GM15510 (cell line): ENCODE measurements around the gene DOK1.

ENCODE experiments used
- POLR2A ChIP-seq: IDR thresholded peaks from 3 replicates; pipeline ENCODE4 v1.6.1; 2011; ENCODE audit warnings: borderline replicate concordance; ENCODE audit not compliant: insufficient read length; ENCODE audit errors: extremely low read depth

DOK1 gene

DNA sequence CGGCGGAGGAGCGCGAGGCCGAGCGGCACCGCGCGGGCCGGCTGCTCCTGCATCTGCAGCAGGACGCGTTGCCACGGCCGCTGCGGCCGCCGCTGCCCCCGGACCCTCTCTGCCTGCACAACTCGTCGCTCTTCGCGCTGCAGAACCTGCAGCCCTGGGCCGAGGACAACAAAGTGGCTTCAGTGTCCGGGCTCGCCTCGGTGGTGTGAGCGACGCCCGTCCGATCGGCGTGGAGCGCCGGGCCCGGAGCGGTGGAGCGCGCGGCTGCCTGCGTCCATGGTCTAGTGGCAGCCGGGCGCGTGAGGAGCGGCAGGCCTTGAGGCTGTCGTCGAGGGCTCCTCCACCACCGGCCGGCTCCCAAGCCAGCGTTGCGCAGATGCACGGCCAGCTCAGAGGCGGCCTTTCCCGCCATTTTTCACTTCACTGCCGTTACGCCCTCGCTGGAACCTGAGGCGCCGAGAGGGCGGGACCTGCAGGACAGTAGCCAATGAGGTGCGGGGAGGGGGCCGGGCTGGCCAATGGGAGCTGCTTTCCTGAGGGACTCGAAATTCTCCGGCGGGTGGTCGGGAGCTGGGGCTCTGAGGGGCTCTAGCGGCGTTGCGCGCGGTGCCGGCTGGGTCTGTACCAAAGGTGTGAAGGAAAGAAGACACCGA is 38.4 kb upstream of the DOK1 start:
- TF ChIP-seq POLR2A, result no peak

DNA sequence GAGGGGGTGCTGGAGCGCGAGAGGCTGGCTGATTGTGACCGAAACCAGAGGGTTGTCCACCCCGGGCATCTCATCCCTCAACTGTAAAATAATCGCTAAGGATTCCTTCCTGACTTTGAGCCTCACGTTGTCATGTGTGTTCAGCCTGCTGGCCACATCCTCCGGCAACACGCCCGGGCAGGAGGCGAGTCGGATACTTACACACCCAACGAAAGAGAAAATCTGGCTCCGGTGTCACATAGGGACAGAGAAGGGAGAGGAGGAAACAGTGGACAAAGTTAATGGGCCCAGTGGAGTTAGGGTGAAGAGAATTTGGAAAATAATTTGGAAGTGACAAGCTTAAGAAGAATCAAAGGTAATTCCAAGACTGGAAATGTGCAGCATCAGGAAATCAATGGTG is 37.9 kb upstream of the DOK1 start:
- TF ChIP-seq POLR2A, result no peak

DNA sequence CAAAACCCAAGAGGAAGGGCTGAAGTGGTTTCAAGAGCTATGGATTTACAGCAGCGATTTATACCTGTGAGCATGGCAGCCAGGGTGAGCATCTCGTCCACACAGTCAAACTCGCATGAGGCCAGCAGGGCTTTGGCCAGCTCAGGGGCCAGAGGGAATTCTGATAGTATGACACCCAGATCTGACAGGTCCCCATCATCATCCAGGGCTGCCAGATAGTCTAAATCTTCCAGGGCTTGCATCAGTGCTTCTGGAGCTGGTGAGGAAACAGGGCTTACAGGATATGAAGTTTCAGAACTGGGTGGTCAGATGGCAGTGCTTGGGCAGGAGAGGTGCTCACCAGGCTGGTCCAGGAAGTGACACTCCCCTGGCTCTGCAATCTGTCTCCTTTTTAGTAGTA is 32.0 kb upstream of the DOK1 start:
- TF ChIP-seq POLR2A, result no peak

DNA sequence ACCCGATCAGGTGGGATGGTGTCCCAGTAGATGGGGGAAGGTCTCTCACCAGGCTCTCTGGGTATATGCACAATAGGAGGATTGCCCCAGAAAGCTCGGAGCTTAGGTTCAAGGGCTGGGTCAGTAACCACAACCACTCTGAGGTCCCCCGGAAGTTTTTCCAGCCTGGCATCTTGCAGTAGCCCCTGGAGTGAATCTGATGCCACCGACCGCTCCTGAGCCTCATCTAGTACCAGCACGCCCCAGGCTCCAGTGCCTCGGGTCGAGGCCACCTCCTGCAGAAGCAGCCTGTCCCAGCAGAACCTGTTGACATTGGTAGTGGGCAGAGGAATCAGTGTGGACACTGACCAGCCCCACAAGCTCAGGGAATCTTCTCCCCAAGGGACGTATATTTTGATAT is 30.5 kb upstream of the DOK1 start:
- no peak for TF ChIP-seq POLR2A

DNA sequence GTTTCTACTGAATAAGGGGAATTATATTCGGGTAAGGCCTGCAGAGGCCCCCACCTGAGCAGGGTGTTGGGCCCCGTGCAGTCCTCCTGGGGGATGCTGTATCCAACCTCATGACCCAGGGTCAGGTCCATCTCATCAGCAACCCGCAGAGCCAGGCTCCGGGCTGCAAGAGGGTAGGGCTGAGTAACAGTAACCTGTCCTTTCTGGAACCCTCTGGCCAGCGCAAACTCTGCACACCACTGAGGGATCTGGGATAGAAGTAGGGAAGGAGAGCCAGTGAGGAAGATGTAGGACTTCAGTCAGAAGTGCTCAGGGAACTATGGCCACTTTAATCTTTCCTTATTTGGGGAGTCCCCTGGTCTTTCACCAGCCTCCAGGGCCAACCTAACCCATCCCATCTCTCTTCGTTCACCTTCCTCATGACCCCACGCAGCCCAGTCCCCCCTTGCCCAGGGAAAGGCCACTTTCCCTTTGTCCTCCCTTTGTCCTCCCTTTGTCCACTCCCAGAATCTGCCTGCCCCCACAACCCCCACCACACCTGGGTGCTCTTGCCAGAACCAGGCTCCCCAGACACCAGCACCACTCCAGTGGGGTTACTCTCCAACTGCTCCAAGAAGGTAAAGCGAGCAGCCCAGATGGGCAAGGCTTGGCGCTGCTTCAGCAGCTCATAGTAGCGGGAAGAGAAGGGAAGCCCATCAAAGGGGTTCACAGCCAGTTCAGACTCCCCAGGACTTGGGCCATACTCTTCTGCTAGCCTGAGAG is 29.4 kb upstream of the DOK1 start:
- TF ChIP-seq POLR2A, result no peak

DNA sequence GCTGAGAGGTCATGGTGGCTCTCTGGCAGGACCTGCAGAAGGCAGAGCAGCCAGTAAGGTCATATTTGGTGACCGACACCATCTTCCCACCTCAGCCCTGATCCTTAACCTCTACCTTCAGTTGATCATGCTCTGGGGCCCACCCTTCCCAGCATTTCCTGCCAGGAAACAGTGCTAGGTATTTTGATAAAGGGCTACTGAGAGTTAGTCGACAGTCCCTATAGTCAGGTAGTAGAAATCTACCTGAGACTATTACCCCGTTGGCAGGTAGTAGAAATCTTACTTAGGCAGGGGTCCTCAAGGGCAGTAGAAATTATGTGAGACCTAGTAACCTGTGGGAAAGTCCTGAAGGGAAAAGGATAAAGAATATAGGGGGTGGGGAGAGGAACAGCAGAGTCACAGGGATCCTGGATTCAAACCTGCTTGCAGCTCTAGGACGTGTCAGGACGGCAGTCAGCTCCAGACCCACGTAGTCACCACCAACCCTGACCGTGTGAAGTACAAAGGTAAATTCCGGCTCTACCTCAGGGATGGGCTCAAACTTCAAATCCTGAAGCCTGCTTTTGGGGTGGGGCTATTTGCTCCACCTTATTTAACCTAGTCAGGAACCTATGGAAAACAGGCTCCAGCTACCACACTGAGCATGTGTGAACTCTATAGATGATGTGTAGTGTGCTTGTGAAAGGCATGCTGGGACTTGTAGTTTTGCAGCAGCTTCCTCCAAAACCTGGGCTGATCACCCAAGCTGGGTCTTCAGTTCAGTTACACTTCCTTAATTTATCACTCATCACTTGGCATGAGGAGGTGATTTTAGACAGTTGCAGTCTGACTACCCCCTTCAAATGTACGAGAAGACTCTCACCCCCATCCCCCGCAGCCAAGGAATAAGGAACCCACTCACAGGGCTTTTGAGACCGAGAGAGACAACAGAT is 28.5 kb upstream of the DOK1 start, which contains the start of gene DQX1:
DQX1 (minus strand) TSS at position 515 of the 932 bp plus-strand sequence; CDS start at position 13, 502 bp downstream.
- TF ChIP-seq POLR2A, result no peak

DNA sequence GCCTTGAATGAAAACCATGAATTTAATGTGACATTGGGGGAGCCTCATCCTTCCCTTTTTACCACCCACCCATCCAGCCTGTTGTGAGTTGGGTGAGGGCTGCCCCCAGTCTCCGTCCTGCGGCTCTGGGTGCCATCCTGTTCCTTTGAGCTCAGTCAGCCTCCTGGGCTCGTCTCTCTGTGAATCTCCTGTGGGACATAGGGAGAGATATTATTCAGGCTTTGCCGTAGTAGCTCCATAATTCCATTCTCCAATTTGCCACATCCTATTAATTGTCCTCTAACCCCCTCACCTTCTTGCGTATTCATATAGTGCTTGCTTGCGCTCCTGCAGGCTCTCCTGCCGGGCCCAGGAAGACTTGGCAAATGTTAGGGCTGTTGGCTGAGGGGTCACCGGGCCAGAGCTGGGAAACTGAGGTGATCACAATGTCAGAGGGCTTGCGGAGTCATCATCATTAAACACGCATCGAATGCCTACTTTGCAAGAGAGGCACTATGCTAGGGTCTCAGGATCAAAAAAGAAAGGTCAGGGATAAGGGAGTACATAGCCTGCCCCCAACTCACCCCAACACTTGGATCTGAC is 27.8 kb upstream of the DOK1 start:
- no peak for TF ChIP-seq POLR2A

DNA sequence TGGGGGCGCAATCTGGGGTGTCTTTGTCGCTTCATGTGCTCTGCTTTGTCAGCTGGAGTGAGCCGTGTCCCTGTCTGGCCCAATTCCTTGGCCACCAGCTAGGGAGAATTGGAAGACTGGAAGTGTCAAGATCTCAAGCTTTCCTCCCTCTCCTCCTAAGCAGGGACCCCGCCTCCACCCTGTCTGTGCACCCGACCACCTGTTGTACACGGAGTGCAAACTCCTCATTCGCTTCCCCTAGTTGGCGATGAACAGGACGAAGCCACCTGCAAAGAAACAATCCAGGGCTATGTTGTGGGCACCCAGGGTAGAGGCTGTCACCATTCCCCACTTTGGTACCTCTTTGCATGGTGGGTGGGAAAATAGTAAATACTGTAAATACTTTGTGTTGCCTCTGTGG is 26.8 kb upstream of the DOK1 start:
- TF ChIP-seq POLR2A, result no peak

DNA sequence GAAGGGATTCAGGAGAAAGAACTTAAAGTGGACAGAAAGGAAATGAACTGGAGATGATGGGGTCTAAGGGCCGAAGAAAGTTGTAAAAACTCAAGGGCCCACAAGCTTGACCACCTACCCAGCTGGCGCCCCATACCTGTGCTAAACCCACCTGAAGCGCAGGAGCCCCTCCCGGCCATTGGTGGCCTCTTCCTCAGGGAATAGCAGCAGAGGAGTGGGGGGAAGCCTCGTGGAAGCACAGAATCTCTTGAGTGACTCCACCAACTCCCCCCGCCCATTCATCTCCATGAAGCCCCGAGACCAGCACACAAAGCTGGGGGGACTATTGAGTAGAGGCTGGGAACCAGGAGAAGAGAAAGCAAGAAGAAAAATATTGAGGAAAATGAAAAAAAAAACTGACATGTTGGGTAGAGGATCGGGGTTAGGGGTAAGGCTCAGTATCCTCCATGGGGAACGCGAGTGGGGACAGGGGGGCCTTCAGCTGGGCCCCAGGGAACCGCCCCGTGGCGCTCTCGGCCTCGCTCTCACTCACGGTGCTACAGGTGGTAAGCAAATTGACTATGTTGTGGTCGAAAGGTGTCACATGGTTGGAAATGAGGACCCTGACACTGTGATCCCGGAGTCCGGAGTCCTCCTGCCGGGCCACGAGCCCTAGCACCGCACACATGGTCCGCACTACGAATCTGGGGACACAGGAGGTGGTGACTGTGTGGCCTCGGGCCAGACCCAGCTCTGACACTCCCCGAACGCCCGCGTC is 25.7 kb upstream of the DOK1 start:
- TF ChIP-seq POLR2A, result no peak

DNA sequence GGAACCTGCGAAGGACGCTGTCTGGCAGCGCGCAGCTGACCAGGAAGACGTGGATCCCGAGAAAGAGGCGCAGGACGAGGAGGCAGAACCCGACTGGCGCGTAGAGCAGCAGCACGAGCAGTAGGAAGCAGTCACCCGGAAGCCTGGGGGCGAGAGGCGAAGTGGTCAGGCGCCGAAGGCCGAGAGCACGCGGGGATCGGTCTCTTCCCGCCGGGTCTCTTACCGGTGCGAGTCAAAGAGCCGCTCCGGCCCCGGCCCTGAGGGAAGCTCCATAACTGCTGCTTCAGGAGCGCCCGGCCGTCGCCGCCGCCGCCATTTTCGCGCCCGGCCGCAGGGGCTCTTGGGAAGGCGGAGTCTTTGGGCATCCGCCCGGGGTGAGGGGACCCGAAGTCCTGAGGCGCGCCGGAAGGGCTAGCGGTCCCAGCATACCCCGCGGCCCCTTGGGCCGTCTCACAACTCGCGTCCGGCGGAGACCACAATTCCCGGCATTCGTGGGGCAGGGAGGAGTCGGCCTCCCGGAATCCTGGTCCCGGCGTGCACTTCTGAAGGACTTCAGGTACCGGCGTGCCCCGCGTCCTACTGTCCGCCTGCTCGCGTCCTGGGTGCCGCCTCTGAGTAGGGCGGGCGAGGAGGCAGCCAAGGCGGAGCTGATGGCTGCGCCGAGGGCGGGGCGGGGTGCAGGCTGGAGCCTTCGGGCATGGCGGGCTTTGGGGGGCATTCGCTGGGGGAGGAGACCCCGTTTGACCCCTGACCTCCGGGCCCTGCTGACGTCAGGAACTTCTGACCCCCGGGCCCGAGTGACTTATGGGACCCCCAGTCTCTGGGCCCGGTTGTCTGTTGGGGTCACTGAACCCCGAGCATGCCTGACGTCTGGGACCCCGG is 24.9 kb upstream of the DOK1 start, which contains the start of the genes AUP1 and HTRA2:
AUP1 (minus strand) TSS at position 350 of the 882 bp plus-strand sequence; CDS start at position 273, 77 bp downstream.
HTRA2 (plus strand) TSS at position 577 of the 882 bp plus-strand sequence; CDS start at position 651, 74 bp downstream.
- TF ChIP-seq POLR2A, result peak; percentile 95

DNA sequence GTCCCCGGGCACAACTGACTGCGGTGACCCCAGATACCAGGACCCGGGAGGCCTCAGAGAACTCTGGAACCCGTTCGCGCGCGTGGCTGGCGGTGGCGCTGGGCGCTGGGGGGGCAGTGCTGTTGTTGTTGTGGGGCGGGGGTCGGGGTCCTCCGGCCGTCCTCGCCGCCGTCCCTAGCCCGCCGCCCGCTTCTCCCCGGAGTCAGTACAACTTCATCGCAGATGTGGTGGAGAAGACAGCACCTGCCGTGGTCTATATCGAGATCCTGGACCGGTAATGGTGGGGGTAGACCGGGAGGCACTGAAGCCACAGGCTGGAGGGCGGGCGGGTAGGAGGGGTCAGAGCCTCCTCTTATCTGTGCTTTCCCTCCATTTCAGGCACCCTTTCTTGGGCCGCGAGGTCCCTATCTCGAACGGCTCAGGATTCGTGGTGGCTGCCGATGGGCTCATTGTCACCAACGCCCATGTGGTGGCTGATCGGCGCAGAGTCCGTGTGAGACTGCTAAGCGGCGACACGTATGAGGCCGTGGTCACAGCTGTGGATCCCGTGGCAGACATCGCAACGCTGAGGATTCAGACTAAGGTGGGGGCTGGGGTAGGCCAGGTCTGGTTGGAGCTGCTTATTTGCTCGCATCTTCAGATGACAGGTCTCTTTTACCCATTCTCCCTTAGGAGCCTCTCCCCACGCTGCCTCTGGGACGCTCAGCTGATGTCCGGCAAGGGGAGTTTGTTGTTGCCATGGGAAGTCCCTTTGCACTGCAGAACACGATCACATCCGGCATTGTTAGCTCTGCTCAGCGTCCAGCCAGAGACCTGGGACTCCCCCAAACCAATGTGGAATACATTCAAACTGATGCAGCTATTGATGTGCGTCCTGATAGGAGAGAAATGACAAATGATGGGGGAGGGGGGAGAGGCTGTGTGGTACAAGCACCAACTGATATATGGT is 24.0 kb upstream of the DOK1 start:
- no peak for TF ChIP-seq POLR2A

DNA sequence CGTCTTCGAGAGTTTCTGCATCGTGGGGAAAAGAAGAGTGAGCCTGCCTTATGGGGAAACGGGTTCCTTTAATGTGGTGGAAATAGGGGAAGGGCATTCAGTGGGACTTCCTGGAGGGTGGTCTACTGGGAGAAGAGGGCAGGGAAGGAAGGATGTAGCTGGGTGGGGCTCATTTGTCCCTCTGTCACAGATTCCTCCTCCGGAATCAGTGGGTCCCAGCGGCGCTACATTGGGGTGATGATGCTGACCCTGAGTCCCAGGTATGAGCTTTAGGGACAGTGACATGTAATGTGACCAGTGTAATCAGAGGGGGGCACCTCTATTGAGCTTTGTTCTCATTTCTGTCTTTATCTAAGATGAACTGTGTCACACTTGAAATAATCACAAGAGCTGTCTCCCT is 22.9 kb upstream of the DOK1 start:
- no peak for TF ChIP-seq POLR2A
